Skeletal muscle tissue (tissue), 4 donors: Measurements from ENCODE around the gene COL6A5. TPM values are rescaled to one million over a fixed set of nuclear protein-coding genes. Genes with fewer than 3 reads are reported as not detected.

ENCODE experiments used
- H3K27ac ChIP-seq: one replicate; pipeline ENCODE4 v1.7.0; 2013; ENCODE audit warnings: mild to moderate bottlenecking, low read depth, low read length, inconsistent platforms
- H3K27me3 ChIP-seq, 3 donors: one replicate each; pipeline ENCODE4 v1.7.0; 2013; ENCODE audit warnings: low read length in 3 of 3; ENCODE audit not compliant: control insufficient read depth in 3 of 3, insufficient read depth in 3 of 3
- H3K36me3 ChIP-seq, 3 donors: one replicate each; pipeline ENCODE4 v1.7.0; 2013; ENCODE audit warnings: low read length in 3 of 3; ENCODE audit not compliant: control insufficient read depth in 3 of 3, insufficient read depth in 3 of 3
- H3K4me1 ChIP-seq, 3 donors: one replicate each; pipeline ENCODE4 v1.7.0; 2013; ENCODE audit warnings: low read length in 3 of 3, mild to moderate bottlenecking in 3 of 3; ENCODE audit not compliant: control insufficient read depth in 3 of 3, insufficient read depth in 3 of 3
- H3K4me3 ChIP-seq, 3 donors: one replicate each; pipeline ENCODE4 v1.7.0; 2013; ENCODE audit warnings: low read length in 3 of 3
- H3K9ac ChIP-seq, 3 donors: one replicate each; pipeline ENCODE4 v1.7.0; 2013; ENCODE audit warnings: low read length in 3 of 3, mild to moderate bottlenecking in 3 of 3, moderate library complexity in 2 of 3, low read depth in 1 of 3
- H3K9me3 ChIP-seq, 3 donors: one replicate each; pipeline ENCODE4 v1.7.0; 2013; ENCODE audit warnings: low read length in 3 of 3; ENCODE audit not compliant: control insufficient read depth in 3 of 3
- total RNA-seq: library from RNA; depleted of rRNA; stranded (reverse); fragments of >200 nt; gene quantifications from one replicate; pipeline ENCODE4 v1.2.3, GENCODE V29; 2014
- donor health status: Osteomylitis.

COL6A5 gene
- total RNA-seq, 1 donor from 2014 or later = not detected

DNA sequence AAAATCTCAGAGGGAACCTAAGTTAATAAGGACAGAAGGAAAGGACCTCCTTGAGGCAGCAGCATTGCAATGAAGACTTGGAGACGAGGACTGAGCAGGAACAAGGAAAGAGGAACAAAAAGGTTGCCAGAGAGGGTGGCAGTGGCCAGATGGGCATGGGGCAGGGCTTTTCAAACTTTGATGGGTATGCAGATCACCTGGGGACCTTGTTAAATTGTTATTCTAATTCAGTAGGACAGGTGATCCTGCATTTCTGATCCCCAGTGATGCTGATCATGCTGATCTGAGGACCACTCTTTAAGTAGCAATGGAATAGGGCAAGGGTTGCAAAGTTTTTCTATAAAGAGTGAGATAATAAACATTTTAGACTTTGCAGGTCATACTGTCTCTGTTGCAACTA is 182.6 kb downstream of the COL6A5 start:
- H3K4me3 ChIP-seq = no peak overlapping the region
- peaks cover 0 to 4% (median 0%) of the 10 kb centered on the region in 3 donors for H3K27me3 ChIP-seq
- no peaks in the 10 kb centered on the region for H3K36me3 ChIP-seq
- H3K9ac ChIP-seq = no peak overlapping the region
- H3K4me1 ChIP-seq = no peaks in the 10 kb centered on the region
- no peak overlapping the region for H3K27ac ChIP-seq
- H3K9me3 ChIP-seq = no peaks in the 10 kb centered on the region

DNA sequence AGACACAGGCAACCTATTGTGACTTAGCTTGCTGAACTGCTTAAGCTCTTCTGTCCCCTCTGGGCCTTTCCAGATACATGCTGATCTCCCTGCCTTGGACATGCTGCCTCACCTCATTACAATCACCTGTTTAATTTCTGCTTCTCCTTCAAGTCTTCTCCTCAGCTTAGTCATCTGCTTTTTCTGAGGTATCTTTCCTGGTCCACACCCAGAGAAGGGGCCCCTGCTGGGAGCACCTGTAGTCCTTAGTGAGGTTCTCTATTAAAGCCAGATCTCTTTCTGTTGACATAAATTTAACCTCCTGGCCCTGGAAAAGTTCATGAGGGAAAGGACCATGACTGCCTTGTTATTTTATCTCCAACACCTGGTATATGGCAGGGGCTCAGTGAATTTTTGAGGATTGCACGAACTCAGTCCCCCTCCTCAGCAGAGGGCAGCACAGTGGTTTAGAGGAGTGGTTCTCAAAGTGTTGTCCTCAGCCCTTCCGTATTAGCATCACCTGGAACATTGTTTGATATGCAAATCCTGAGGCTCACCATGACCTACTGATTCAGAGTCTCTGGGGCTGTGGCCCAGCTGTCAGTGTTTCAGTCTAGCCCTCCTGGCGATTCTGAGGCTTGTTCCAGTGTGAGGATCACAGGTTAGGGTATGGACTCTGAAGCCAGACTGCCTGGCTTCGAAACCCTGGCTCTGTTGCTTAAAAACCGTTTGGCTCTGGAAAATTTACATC is 184.2 kb downstream of the COL6A5 start:
- Histone ChIP-seq H3K9ac (no peak overlapping the region), H3K4me1 (no peaks in the 10 kb centered on the region), H3K4me3 (no peak overlapping the region), H3K9me3 (no peaks in the 10 kb centered on the region), H3K27ac (no peak overlapping the region), H3K27me3 (no peaks in the 10 kb centered on the region), H3K36me3 (no peaks in the 10 kb centered on the region)

DNA sequence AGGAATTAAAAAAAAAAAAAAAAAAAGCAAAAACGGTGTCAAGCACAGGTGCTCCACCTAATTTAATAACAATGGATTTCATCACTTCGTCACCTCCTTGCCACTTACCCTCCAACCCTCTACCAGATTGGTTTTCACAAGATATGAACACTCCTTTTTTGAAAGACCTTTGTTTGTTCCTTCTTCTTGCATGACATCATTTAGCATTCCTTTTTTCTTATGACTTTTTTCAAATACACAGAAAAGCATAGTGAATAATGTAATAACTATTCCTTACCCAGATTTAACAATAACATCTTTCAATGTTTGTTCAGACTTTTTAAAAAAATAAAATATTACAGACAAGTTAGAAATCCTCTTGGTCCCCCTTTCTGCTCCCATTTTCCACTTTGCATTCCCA is 187.8 kb downstream of the COL6A5 start:
- H3K27me3 ChIP-seq = no peaks in the 10 kb centered on the region
- no peaks in the 10 kb centered on the region for H3K4me1 ChIP-seq
- no peak overlapping the region for H3K27ac ChIP-seq
- H3K36me3 ChIP-seq = no peaks in the 10 kb centered on the region
- no peak overlapping the region for H3K4me3 ChIP-seq
- H3K9me3 ChIP-seq = no peaks in the 10 kb centered on the region
- no peak overlapping the region for H3K9ac ChIP-seq

Other genes starting within 250 kb of the COL6A5 start
- gene COL6A6, start 171.5 kb downstream of the COL6A5 start, total RNA-seq = 103 TPM